Liver (tissue), 9 donors: ENCODE results near the gene PLD6. TPM values are rescaled to one million over a fixed set of nuclear protein-coding genes. Genes with fewer than 3 reads are reported as not detected.

Experiments used
- DNase-seq: peaks from one replicate; pipeline ENCODE4 v3.0.0-alpha.2; 2017; ENCODE audit warnings: low spot score
- H3K27ac ChIP-seq, 2 donors: one replicate each; pipeline ENCODE4 v1.7.0; 2013; ENCODE audit warnings: inconsistent platforms in 2 of 2, low read length in 2 of 2, control low read depth in 1 of 2, low read depth in 1 of 2, mild to moderate bottlenecking in 1 of 2
- H3K27me3 ChIP-seq, 4 donors: one replicate each; pipeline versions ENCODE4 v1.6.1 to v1.7.0; 2013; ENCODE audit warnings: low read length in 3 of 4, inconsistent platforms in 1 of 4, mild to moderate bottlenecking in 1 of 4, moderate library complexity in 1 of 4; ENCODE audit not compliant: control insufficient read depth in 4 of 4, insufficient read depth in 4 of 4
- H3K36me3 ChIP-seq, 4 donors: one replicate each; pipeline versions ENCODE4 v1.6.1 to v1.7.0; 2013; ENCODE audit warnings: low read length in 3 of 4, mild to moderate bottlenecking in 3 of 4, low read depth in 1 of 4, moderate library complexity in 1 of 4; ENCODE audit not compliant: control insufficient read depth in 4 of 4, insufficient read depth in 3 of 4
- H3K4me1 ChIP-seq, 4 donors: one replicate each; pipeline versions ENCODE4 v1.6.1 to v1.7.0; 2013; ENCODE audit warnings: low read length in 3 of 4, mild to moderate bottlenecking in 3 of 4, moderate library complexity in 1 of 4; ENCODE audit not compliant: control insufficient read depth in 4 of 4, insufficient read depth in 4 of 4
- H3K4me3 ChIP-seq, 3 donors: one replicate each; pipeline versions ENCODE4 v1.6.1 to v1.7.0; 2013; ENCODE audit warnings: low read length in 3 of 3, control low read depth in 1 of 3, low read depth in 1 of 3, mild to moderate bottlenecking in 1 of 3
- H3K9ac ChIP-seq, 2 donors: one replicate each; pipeline ENCODE4 v1.7.0; 2013; ENCODE audit warnings: low read length in 2 of 2, mild to moderate bottlenecking in 2 of 2, moderate library complexity in 2 of 2, control low read depth in 1 of 2, low read depth in 1 of 2
- H3K9me3 ChIP-seq, 4 donors: one replicate each; pipeline versions ENCODE4 v1.6.1 to v1.7.0; 2013; ENCODE audit warnings: low read length in 3 of 4; ENCODE audit not compliant: control insufficient read depth in 4 of 4
- ATF3 ChIP-seq: IDR thresholded peaks from 2 replicates; pipeline ENCODE4 v1.6.1; 2016; ENCODE audit warnings: antibody characterized with exemption
- CTCF ChIP-seq: fragments of 150-350 bp; IDR thresholded peaks from 2 replicates; pipeline ENCODE4 v1.5.1; 2017; ENCODE audit warnings: improper control_type of control experiment, low read depth, low read length; ENCODE audit not compliant: missing input control
- EGR1 ChIP-seq, 2 donors: IDR thresholded peaks; 2 replicates each; pipeline ENCODE4 v1.6.1; 2016 to 2018; ENCODE audit warnings: antibody characterized with exemption in 2 of 2, low read depth in 2 of 2
- FOXA1 ChIP-seq: IDR thresholded peaks from 2 replicates; pipeline ENCODE4 v1.6.1; 2016; ENCODE audit warnings: antibody characterized with exemption
- FOXA2 ChIP-seq: IDR thresholded peaks from 2 replicates; pipeline ENCODE4 v1.6.1; 2016; ENCODE audit warnings: antibody characterized with exemption
- GABPA ChIP-seq, 2 donors: IDR thresholded peaks in 1 of 2; conservative IDR thresholded peaks in 1 of 2; 2 replicates each; pipeline ENCODE4 v1.6.1; 2016; ENCODE audit warnings: antibody characterized with exemption in 2 of 2, mild to moderate bottlenecking in 1 of 2, moderate library complexity in 1 of 2
- NR2F2 ChIP-seq: IDR thresholded peaks from 2 replicates; pipeline ENCODE4 v1.6.1; 2016; ENCODE audit warnings: antibody characterized with exemption
- RAD21 ChIP-seq, 2 donors: IDR thresholded peaks; 2 replicates each; pipeline ENCODE4 v1.6.1; 2016; ENCODE audit warnings: antibody characterized with exemption in 2 of 2, mild to moderate bottlenecking in 2 of 2
- REST ChIP-seq: IDR thresholded peaks from 2 replicates; pipeline ENCODE4 v1.6.1; 2016; ENCODE audit warnings: antibody characterized with exemption, mild to moderate bottlenecking
- TAF1 ChIP-seq: conservative IDR thresholded peaks from 2 replicates; pipeline ENCODE4 v1.6.1; 2016; ENCODE audit warnings: antibody characterized with exemption, mild to moderate bottlenecking
- YY1 ChIP-seq: IDR thresholded peaks from 2 replicates; pipeline ENCODE4 v1.6.1; 2016; ENCODE audit warnings: antibody characterized with exemption, mild to moderate bottlenecking
- ZBTB33 ChIP-seq: IDR thresholded peaks from 2 replicates; pipeline ENCODE4 v1.6.1; 2016; ENCODE audit warnings: antibody characterized with exemption
- WGBS: extraction: QIAGEN DNeasy Blood & Tissue Kit; methylation state at CpG from one replicate; pipeline ENCODE4 v1.1.7; 2013; 5-methylcytosine and 5-hydroxymethylcytosine counted together
- polyA plus RNA-seq, 2 donors: library from polyadenylated mRNA; stranded (reverse) in 1 of 2; unstranded in 1 of 2; fragments of 200-250 nt in 1 of 2; fragments of >200 nt in 1 of 2; fragmentation: Nextera tagmentation in 1 of 2; extraction: Ambion mirVana in 1 of 2; gene quantifications; one replicate each; pipeline versions ENCODE4 v1.2.1 to v1.2.3, GENCODE V29; 2013 to 2015
- total RNA-seq, 2 donors: library from RNA; depleted of rRNA; stranded (reverse); fragments of >200 nt; gene quantifications; one replicate each; pipeline ENCODE4 v1.2.3, GENCODE V29; 2014
- donor health status: healthy.
- donor health status: healthy.
- donor health status: healthy.
- donor health status: healthy.
- donor health status: healthy.

PLD6 gene
- total and polyA plus RNA-seq, 4 donors, result 1.2 to 2.3 (median 1.5) TPM

- no peak overlapping the region for H3K27ac ChIP-seq
- WGBS, result 89% methylated on average over 9 of the region's 9 CpGs
- DNase-seq, result no peak
- no peaks in the 10 kb centered on the region for H3K27me3 ChIP-seq
- H3K36me3 ChIP-seq, result peaks cover 11 to 81% (median 36%) of the 10 kb centered on the region in 4 donors
- H3K9ac ChIP-seq, result no peak overlapping the region
- TF ChIP-seq YY1 (no peak), TAF1 (no peak), FOXA2 (no peak), RAD21 (IDR thresholded peaks at IDR 0.05) (no peak), CTCF (no peak), NR2F2 (no peak)
- H3K4me3 ChIP-seq, result no peak overlapping the region
- no peaks in the 10 kb centered on the region for H3K4me1 ChIP-seq
- H3K9me3 ChIP-seq, result no peaks in the 10 kb centered on the region
Measured at GRCh38 chr17:17170346-17170985, 35.7 kb downstream of the PLD6 start.

GRCh38 chr17:17169396-17169795 is 36.7 kb downstream of the PLD6 start:
- Histone ChIP-seq H3K4me1 (no peaks in the 10 kb centered on the region), H3K36me3 (peaks cover 13 to 82% (median 40%) of the 10 kb centered on the region in 4 donors), H3K9me3 (no peaks in the 10 kb centered on the region), H3K27ac (no peak overlapping the region), H3K27me3 (no peaks in the 10 kb centered on the region), H3K9ac (no peak overlapping the region), H3K4me3 (no peak overlapping the region)
- DNase-seq, result no peak
- TF ChIP-seq ZBTB33, result no peak
- TF ChIP-seq FOXA1, result no peak
- no peak for TF ChIP-seq EGR1 (IDR thresholded peaks at IDR 0.05; ENCODE audit: low read depth in 2 of 2)
- TF ChIP-seq FOXA2, result no peak
- TF ChIP-seq GABPA (IDR thresholded peaks at IDR 0.05 in 1 of 2, conservative IDR thresholded peaks at IDR 0.05 in 1 of 2), result no peak
- TF ChIP-seq ATF3, result no peak
- TF ChIP-seq REST, result no peak
- 93% methylated on average over 4 of the region's 4 CpGs for WGBS
